Loucy (cell line): ENCODE measurements around the gene ATG7.

Experiments
- EZH2phosphoT487 ChIP-seq: fragments of 200-600 bp; IDR thresholded peaks from 2 replicates; pipeline ENCODE4 v1.6.1; 2018; ENCODE audit warnings: antibody characterized with exemption, mild to moderate bottlenecking, moderate library complexity, borderline replicate concordance
- TF ChIP-seq, protein P1 (sequence below): fragments of 200-600 bp; sonication (generic); conservative IDR thresholded peaks from 2 replicates; pipeline ENCODE4 v1.5.1; 2014; ENCODE audit warnings: mild to moderate bottlenecking, antibody characterized with exemption, low read length

DNA sequence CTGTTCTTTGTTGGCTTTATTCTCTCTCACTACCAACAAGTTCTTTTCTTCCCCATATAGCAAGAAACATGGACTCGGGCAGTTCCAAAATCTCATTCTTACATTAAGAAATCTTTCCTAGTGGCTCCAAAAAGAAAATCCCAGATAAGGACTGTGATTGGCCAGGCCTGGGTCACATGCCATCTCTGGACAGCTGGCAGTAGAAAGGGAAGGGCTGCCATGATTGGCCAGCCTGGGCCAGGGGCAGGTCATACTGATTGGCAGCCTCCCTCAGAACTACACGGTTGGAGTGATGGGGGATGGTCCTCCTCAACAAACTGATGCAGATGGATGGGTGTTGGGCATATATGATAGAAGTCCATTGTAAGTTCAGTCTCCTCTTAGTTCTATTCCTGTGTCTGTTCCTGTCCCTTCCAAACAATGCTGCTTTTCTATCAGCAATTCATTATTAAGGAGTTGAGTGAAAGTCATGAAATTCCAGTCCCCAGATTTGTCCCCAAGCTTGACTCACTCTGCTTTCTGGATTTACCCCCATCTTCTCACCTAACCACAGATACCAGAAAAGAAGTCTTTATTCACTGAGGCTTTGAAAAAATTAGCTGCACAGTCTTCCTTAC, 175.5 kb downstream of the ATG7 start:
- TF ChIP-seq, protein P1, sequence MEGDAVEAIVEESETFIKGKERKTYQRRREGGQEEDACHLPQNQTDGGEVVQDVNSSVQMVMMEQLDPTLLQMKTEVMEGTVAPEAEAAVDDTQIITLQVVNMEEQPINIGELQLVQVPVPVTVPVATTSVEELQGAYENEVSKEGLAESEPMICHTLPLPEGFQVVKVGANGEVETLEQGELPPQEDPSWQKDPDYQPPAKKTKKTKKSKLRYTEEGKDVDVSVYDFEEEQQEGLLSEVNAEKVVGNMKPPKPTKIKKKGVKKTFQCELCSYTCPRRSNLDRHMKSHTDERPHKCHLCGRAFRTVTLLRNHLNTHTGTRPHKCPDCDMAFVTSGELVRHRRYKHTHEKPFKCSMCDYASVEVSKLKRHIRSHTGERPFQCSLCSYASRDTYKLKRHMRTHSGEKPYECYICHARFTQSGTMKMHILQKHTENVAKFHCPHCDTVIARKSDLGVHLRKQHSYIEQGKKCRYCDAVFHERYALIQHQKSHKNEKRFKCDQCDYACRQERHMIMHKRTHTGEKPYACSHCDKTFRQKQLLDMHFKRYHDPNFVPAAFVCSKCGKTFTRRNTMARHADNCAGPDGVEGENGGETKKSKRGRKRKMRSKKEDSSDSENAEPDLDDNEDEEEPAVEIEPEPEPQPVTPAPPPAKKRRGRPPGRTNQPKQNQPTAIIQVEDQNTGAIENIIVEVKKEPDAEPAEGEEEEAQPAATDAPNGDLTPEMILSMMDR = no peak
- TF ChIP-seq EZH2phosphoT487 = no peak
